Nephron (organoid): ENCODE measurements around the gene MFRP.

ENCODE experiments used
- H3K27ac Mint-ChIP-seq, 3 experiments: 2 replicates each; pipeline ENCODE4 v1.8.0; 2020; ENCODE audit warnings: mixed read lengths in 3 of 3, mild to moderate bottlenecking in 2 of 3, moderate library complexity in 1 of 3
- H3K27me3 Mint-ChIP-seq: 2 replicates; pipeline ENCODE4 v1.8.0; 2021; ENCODE audit warnings: low read depth, mild to moderate bottlenecking, moderate library complexity, mixed read lengths
- H3K36me3 Mint-ChIP-seq: 2 replicates; pipeline ENCODE4 v1.8.0; 2020; ENCODE audit warnings: low read depth, mixed read lengths
- H3K4me1 Mint-ChIP-seq: 2 replicates; pipeline ENCODE4 v1.8.0; 2020; ENCODE audit warnings: mixed read lengths
- H3K4me3 Mint-ChIP-seq, 3 experiments: 2 replicates each; pipeline ENCODE4 v1.8.0; 2020; ENCODE audit warnings: mild to moderate bottlenecking in 3 of 3, mixed read lengths in 3 of 3, moderate library complexity in 2 of 3
- H3K9me3 Mint-ChIP-seq: 2 replicates; pipeline ENCODE4 v1.8.0; 2020; ENCODE audit warnings: mixed read lengths
- TF ChIP-seq, protein P1 (sequence below), 3 experiments: fragments of 200-600 bp; sonication (generic); IDR thresholded peaks; one replicate each; pipeline ENCODE4 v1.5.0; 2021; ENCODE audit warnings: antibody characterized with exemption in 3 of 3; ENCODE audit not compliant: unreplicated experiment in 3 of 3

Gene MFRP

GRCh38 chr11:119310682-119311052 is 35.8 kb downstream of the MFRP start:
- no peaks in the 10 kb centered on the region for H3K9me3 Mint-ChIP-seq
- H3K27ac Mint-ChIP-seq, result no peak overlapping the region
- peaks cover 1% of the 10 kb centered on the region for H3K27me3 Mint-ChIP-seq
- TF ChIP-seq, protein P1, sequence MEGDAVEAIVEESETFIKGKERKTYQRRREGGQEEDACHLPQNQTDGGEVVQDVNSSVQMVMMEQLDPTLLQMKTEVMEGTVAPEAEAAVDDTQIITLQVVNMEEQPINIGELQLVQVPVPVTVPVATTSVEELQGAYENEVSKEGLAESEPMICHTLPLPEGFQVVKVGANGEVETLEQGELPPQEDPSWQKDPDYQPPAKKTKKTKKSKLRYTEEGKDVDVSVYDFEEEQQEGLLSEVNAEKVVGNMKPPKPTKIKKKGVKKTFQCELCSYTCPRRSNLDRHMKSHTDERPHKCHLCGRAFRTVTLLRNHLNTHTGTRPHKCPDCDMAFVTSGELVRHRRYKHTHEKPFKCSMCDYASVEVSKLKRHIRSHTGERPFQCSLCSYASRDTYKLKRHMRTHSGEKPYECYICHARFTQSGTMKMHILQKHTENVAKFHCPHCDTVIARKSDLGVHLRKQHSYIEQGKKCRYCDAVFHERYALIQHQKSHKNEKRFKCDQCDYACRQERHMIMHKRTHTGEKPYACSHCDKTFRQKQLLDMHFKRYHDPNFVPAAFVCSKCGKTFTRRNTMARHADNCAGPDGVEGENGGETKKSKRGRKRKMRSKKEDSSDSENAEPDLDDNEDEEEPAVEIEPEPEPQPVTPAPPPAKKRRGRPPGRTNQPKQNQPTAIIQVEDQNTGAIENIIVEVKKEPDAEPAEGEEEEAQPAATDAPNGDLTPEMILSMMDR (IDR thresholded peaks at IDR 0.05; ENCODE audit: unreplicated experiment in 3 of 3), result no peak
- H3K4me3 Mint-ChIP-seq, result no peak overlapping the region
- H3K36me3 Mint-ChIP-seq, result peaks cover 8% of the 10 kb centered on the region
- H3K4me1 Mint-ChIP-seq, result no peaks in the 10 kb centered on the region

GRCh38 chr11:119309953-119310681 is 36.4 kb downstream of the MFRP start:
- Mint-ChIP-seq H3K27ac (no peak overlapping the region), H3K4me1 (no peaks in the 10 kb centered on the region), H3K36me3 (peaks cover 11% of the 10 kb centered on the region)

GRCh38 chr11:119309411-119309810 is 37.1 kb downstream of the MFRP start:
- no peak overlapping the region for H3K4me3 Mint-ChIP-seq

More at GRCh38 chr11:119309953-119310681, 36.4 kb downstream of the MFRP start:
- TF ChIP-seq, protein P1 (IDR thresholded peaks at IDR 0.05; ENCODE audit: unreplicated experiment in 3 of 3), result no peak
- Mint-ChIP-seq H3K27me3 (no peaks in the 10 kb centered on the region), H3K9me3 (no peaks in the 10 kb centered on the region), H3K4me3 (no peak overlapping the region)

DNA sequence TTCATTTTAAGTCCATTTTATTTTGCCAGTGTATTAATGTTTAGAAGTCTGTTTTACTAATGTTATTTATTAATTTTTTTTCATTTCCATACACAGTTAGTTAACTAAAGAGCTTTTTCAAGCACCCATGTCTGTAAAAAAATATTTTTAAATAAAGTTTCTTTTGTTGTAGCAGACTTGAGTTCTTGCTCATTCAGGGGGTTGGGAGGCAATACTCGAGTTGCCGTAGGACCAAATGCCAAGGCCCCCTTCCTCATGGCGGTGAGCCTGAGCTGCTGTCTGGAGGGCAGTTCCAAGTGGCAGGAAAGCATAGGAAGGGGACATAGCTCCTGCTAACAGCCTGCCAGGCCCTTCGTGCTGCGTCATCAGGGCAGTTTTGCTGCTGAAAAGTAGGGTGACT is 38.5 kb downstream of the MFRP start:
- no peak overlapping the region for H3K4me3 Mint-ChIP-seq
- peaks cover 27% of the 10 kb centered on the region for H3K36me3 Mint-ChIP-seq
- H3K9me3 Mint-ChIP-seq, result no peaks in the 10 kb centered on the region
- TF ChIP-seq, protein P1 (IDR thresholded peaks at IDR 0.05; ENCODE audit: unreplicated experiment in 3 of 3), result no peak
- no peaks in the 10 kb centered on the region for H3K27me3 Mint-ChIP-seq
- H3K27ac Mint-ChIP-seq, result no peak overlapping the region
- H3K4me1 Mint-ChIP-seq, result peaks cover 7% of the 10 kb centered on the region

More at GRCh38 chr11:119309411-119309810, 37.1 kb downstream of the MFRP start:
- no peak overlapping the region for H3K27ac Mint-ChIP-seq
- no peaks in the 10 kb centered on the region for H3K4me1 Mint-ChIP-seq
- peaks cover 13% of the 10 kb centered on the region for H3K36me3 Mint-ChIP-seq
- no peaks in the 10 kb centered on the region for H3K27me3 Mint-ChIP-seq
- H3K9me3 Mint-ChIP-seq, result no peaks in the 10 kb centered on the region
- TF ChIP-seq, protein P1 (IDR thresholded peaks at IDR 0.05; ENCODE audit: unreplicated experiment in 3 of 3), result no peak

- Mint-ChIP-seq H3K27ac (no peak overlapping the region), H3K4me1 (peaks cover 14% of the 10 kb centered on the region), H3K9me3 (no peaks in the 10 kb centered on the region), H3K4me3 (no peak overlapping the region), H3K36me3 (peaks cover 34% of the 10 kb centered on the region), H3K27me3 (no peaks in the 10 kb centered on the region)
- TF ChIP-seq, protein P1 (IDR thresholded peaks at IDR 0.05; ENCODE audit: unreplicated experiment in 3 of 3), result no peak
Measured at GRCh38 chr11:119307219-119307618, 39.3 kb downstream of the MFRP start.

GRCh38 chr11:119306373-119306890 is 40.1 kb downstream of the MFRP start:
- Mint-ChIP-seq H3K4me1 (peaks cover 17% of the 10 kb centered on the region), H3K36me3 (peaks cover 40% of the 10 kb centered on the region), H3K9me3 (no peaks in the 10 kb centered on the region), H3K4me3 (no peak overlapping the region), H3K27me3 (no peaks in the 10 kb centered on the region), H3K27ac (peak overlapping the region in 1 of 3 experiments; percentile 45)
- TF ChIP-seq, protein P1 (IDR thresholded peaks at IDR 0.05; ENCODE audit: unreplicated experiment in 3 of 3), result no peak
